Mononuclear cell (primary cell): ENCODE data around the gene EPC1. TPM values are rescaled to one million over a fixed set of nuclear protein-coding genes. Genes with fewer than 3 reads are reported as not detected.
"Not testable (repeated sequence)": the region's sequence is repeated elsewhere in the genome, so short reads cannot be mapped to it uniquely, and the experiment has no call there.

Experiments
- H3K27me3 ChIP-seq: 2 replicates; pipeline ENCODE4 v1.6.0; 2011; ENCODE audit warnings: low read length, control low read depth; ENCODE audit not compliant: insufficient read depth
- H3K4me1 ChIP-seq: 2 replicates; pipeline ENCODE4 v1.5.1; 2011; ENCODE audit warnings: mild to moderate bottlenecking, low read length, control low read depth; ENCODE audit not compliant: insufficient read depth
- H3K4me3 ChIP-seq: 2 replicates; pipeline ENCODE4 v1.5.1; 2011; ENCODE audit warnings: mild to moderate bottlenecking, low read length, moderate library complexity
- H3K9me3 ChIP-seq: 2 replicates; pipeline ENCODE4 v1.5.1; 2011; ENCODE audit warnings: low read depth, mild to moderate bottlenecking, control low read depth, low read length
- total RNA-seq: library from RNA; depleted of rRNA; stranded (reverse); fragments of >200 nt; gene quantifications from one replicate; pipeline ENCODE4 v1.2.3, GENCODE V29; 2012

Gene EPC1
- total RNA-seq, 1 donor: 194 TPM

GRCh38 chr10:32376771-32377170 lies 29.8 kb upstream of the EPC1 start:
- Histone ChIP-seq H3K27me3 (no peaks in the 10 kb centered on the region), H3K9me3 (no peaks in the 10 kb centered on the region), H3K4me1 (peaks cover 9% of the 10 kb centered on the region), H3K4me3 (peak overlapping the region; percentile 62)

- no peak overlapping the region for H3K4me3 ChIP-seq
- H3K27me3 ChIP-seq: no peaks in the 10 kb centered on the region
- H3K9me3 ChIP-seq: no peaks in the 10 kb centered on the region
- peaks cover 9% of the 10 kb centered on the region for H3K4me1 ChIP-seq
These were observed 29.1 kb upstream of the EPC1 start for GRCh38 chr10:32376097-32376496.

GRCh38 chr10:32375631-32376030 lies 28.7 kb upstream of the EPC1 start:
- Histone ChIP-seq H3K4me1 (peaks cover 9% of the 10 kb centered on the region), H3K9me3 (no peaks in the 10 kb centered on the region), H3K27me3 (no peaks in the 10 kb centered on the region), H3K4me3 (no peak overlapping the region)

- H3K27me3 ChIP-seq: no peaks in the 10 kb centered on the region
- H3K4me1 ChIP-seq: peaks cover 8% of the 10 kb centered on the region
- no peaks in the 10 kb centered on the region for H3K9me3 ChIP-seq
- no peak overlapping the region for H3K4me3 ChIP-seq
These were observed 27.6 kb upstream of the EPC1 start for GRCh38 chr10:32374605-32375004.

GRCh38 chr10:32373496-32373895 lies 26.5 kb upstream of the EPC1 start:
- Histone ChIP-seq H3K27me3 (no peaks in the 10 kb centered on the region), H3K4me1 (peaks cover 5% of the 10 kb centered on the region), H3K9me3 (no peaks in the 10 kb centered on the region), H3K4me3 (no peak overlapping the region)

GRCh38 chr10:32373031-32373430 lies 26.1 kb upstream of the EPC1 start:
- no peaks in the 10 kb centered on the region for H3K9me3 ChIP-seq
- no peak overlapping the region for H3K4me3 ChIP-seq
- no peaks in the 10 kb centered on the region for H3K27me3 ChIP-seq
- H3K4me1 ChIP-seq: peaks cover 8% of the 10 kb centered on the region

GRCh38 chr10:32372000-32372875 lies 25.3 kb upstream of the EPC1 start:
- Histone ChIP-seq H3K4me1 (peaks cover 13% of the 10 kb centered on the region), H3K9me3 (no peaks in the 10 kb centered on the region), H3K4me3 (no peak overlapping the region), H3K27me3 (no peaks in the 10 kb centered on the region)

- H3K4me1 ChIP-seq: peaks cover 19% of the 10 kb centered on the region
- no peaks in the 10 kb centered on the region for H3K9me3 ChIP-seq
- H3K27me3 ChIP-seq: no peaks in the 10 kb centered on the region
- H3K4me3 ChIP-seq: no peak overlapping the region
These were observed 24.1 kb upstream of the EPC1 start for GRCh38 chr10:32371101-32371500.

GRCh38 chr10:32367793-32368453 lies 21.0 kb upstream of the EPC1 start:
- Histone ChIP-seq H3K4me1 (peaks cover 24% of the 10 kb centered on the region), H3K4me3 (no peak overlapping the region), H3K27me3 (no peaks in the 10 kb centered on the region), H3K9me3 (no peaks in the 10 kb centered on the region)

GRCh38 chr10:32366588-32366987 lies 19.6 kb upstream of the EPC1 start:
- Histone ChIP-seq H3K4me3 (no peak overlapping the region), H3K4me1 (peaks cover 37% of the 10 kb centered on the region), H3K27me3 (no peaks in the 10 kb centered on the region), H3K9me3 (no peaks in the 10 kb centered on the region)

GRCh38 chr10:32366111-32366510 lies 19.2 kb upstream of the EPC1 start:
- Histone ChIP-seq H3K9me3 (no peaks in the 10 kb centered on the region), H3K4me1 (peaks cover 41% of the 10 kb centered on the region), H3K4me3 (no peak overlapping the region), H3K27me3 (no peaks in the 10 kb centered on the region)

- H3K27me3 ChIP-seq, H3K9me3 ChIP-seq, H3K4me3 ChIP-seq: not testable (repeated sequence)
- peaks cover 42% of the 10 kb centered on the region for H3K4me1 ChIP-seq
These were observed 18.4 kb upstream of the EPC1 start for GRCh38 chr10:32365404-32365803.

- H3K9me3 ChIP-seq: no peaks in the 10 kb centered on the region
- H3K4me1 ChIP-seq: peaks cover 43% of the 10 kb centered on the region
- no peaks in the 10 kb centered on the region for H3K27me3 ChIP-seq
- no peak overlapping the region for H3K4me3 ChIP-seq
These were observed 15.6 kb upstream of the EPC1 start for GRCh38 chr10:32362571-32362970.

- H3K4me1 ChIP-seq: peaks cover 49% of the 10 kb centered on the region
- H3K9me3 ChIP-seq: no peaks in the 10 kb centered on the region
- H3K4me3 ChIP-seq: no peak overlapping the region
- H3K27me3 ChIP-seq: no peaks in the 10 kb centered on the region
These were observed 13.9 kb upstream of the EPC1 start for GRCh38 chr10:32360884-32361283.

- no peaks in the 10 kb centered on the region for H3K9me3 ChIP-seq
- H3K4me1 ChIP-seq: peaks cover 43% of the 10 kb centered on the region
- no peak overlapping the region for H3K4me3 ChIP-seq
- no peaks in the 10 kb centered on the region for H3K27me3 ChIP-seq
These were observed 13.3 kb upstream of the EPC1 start for GRCh38 chr10:32360241-32360640.
